Measurements from ENCODE around the gene MAP3K14. TPM values are rescaled to one million over a fixed set of nuclear protein-coding genes. Genes with fewer than 3 reads are reported as not detected.

Gene MAP3K14
- total RNA-seq, 1 experiment from 2014 or later: 7.8 TPM

DNA sequence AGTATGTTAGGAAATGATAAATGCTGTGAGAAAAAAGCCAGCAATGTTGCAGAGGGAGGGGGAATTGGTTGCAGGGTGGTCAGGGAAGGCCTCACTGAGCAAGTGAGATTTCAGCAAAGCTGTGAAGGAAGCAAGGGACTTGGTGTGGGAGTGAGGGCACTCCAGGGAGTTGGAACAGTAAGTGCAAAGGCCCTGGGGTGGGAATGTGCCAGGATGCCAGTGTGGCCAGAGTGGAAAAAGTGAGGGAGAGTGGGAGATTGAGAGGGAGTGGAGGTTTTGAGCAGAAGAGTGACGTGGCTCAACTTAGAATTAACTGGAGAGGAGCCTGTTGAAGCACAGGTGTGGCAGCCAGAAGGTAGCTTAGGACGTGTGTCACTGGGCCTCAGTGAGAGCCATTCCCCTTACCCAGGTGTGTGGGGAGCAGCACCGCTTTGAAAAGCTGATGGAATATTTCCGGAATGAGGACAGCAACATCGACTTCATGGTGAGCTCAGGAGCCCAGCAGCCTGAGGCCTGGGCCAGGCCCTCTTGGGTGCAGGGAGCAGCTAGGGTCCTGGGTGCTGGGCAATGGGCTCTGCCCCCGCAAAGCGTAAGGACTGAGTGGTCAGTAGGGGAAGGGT, 78.6 kb downstream of the MAP3K14 start:
- Histone ChIP-seq H2BK15ac (ENCODE audit: low read depth, low read length) (no peak overlapping the region), H3K4me2 (ENCODE audit: insufficient read depth, insufficient read length, low read length) (no peak overlapping the region), H3K18ac (ENCODE audit: insufficient read length, low read depth, low read length) (no peak overlapping the region), H4K8ac (replicated peaks; ENCODE audit: insufficient read length, low read depth, low read length) (no peak overlapping the region), H3K79me2 (ENCODE audit: insufficient read depth, low read length) (no peaks in the 10 kb centered on the region), H4K91ac (ENCODE audit: insufficient read length, low read depth, low read length) (no peak overlapping the region), H2BK120ac (ENCODE audit: low read depth, low read length, poor library complexity, severe bottlenecking) (no peak overlapping the region), H3K9ac (ENCODE audit: extremely low read depth, insufficient read length, low read length) (no peak overlapping the region), H3K27ac (ENCODE audit: insufficient read length, low read depth, low read length) (no peak overlapping the region), H3T11ph (ENCODE audit: low read length) (no peak overlapping the region), H2BK20ac (ENCODE audit: low read depth, low read length, poor library complexity, severe bottlenecking) (no peak overlapping the region), H4K20me1 (ENCODE audit: control insufficient read depth, insufficient read depth, insufficient read length) (no peaks in the 10 kb centered on the region), H4K5ac (ENCODE audit: insufficient read length, low read depth, low read length) (no peak overlapping the region), H3K56ac (ENCODE audit: insufficient read length, low read depth, low read length) (no peak overlapping the region), H3K9me3 (ENCODE audit: control insufficient read depth, low read depth, low read length) (no peaks in the 10 kb centered on the region), H3K4ac (ENCODE audit: low read depth, low read length) (no peak overlapping the region), H2AK5ac (ENCODE audit: insufficient read length, low read length) (no peak overlapping the region), H3K23me2 (ENCODE audit: insufficient read length, low read depth, low read length, poor library complexity, severe bottlenecking) (peaks cover 9% of the 10 kb centered on the region), H2BK5ac (ENCODE audit: insufficient read length, low read length) (no peak overlapping the region), H2BK12ac (ENCODE audit: insufficient read length, low read depth, low read length) (no peak overlapping the region), H2AFZ (ENCODE audit: low read length) (no peak overlapping the region), H3K79me1 (ENCODE audit: insufficient read depth, low read depth, low read length, poor library complexity, severe bottlenecking) (no peaks in the 10 kb centered on the region), H3K14ac (ENCODE audit: insufficient read depth, low read length) (no peak overlapping the region), H3K23ac (ENCODE audit: insufficient read length, low read depth, low read length) (no peak overlapping the region), H3K4me1 (ENCODE audit: insufficient read depth, low read length) (peaks cover 7% of the 10 kb centered on the region; the same call in 1 of the 2 replicates), H3K27me3 (ENCODE audit: insufficient read depth, low read length) (peaks cover 4% of the 10 kb centered on the region; the same call in 1 of the 2 replicates)
- no peak for DNase-seq
- Mint-ChIP-seq H3K4me3 (no peak overlapping the region), H3K9me3 (no peaks in the 10 kb centered on the region; a peak in 2 of 5 replicates), H3K4me1 (peaks cover 12 to 31% of the 10 kb centered on the region in 2 experiments), H3K27me3 (ENCODE audit: low read depth) (peaks cover 58% of the 10 kb centered on the region), H3K36me3 (ENCODE audit: insufficient read depth in 1 of 3, low read depth in 3 of 3) (peaks cover 0 to 4% (median 0%) of the 10 kb centered on the region in 3 experiments; a peak in 2 of 7 replicates), H3K27ac (no peak overlapping the region)
- TF ChIP-seq CTCF (conservative IDR thresholded peaks at IDR 0.05): no peak
- WGBS (ENCODE audit: extremely low coverage, insufficient read length, low lambda C conversion rate): no CpG with 5 or more reads among the region's 7 CpGs
